NCI-H69 (cell line): ENCODE data around the gene TLR7.

Source experiments
- DNase-seq: peaks from one replicate; lab custom pipeline; 2025; lab: John Stamatoyannopoulos, UW

The TLR7 gene

GRCh38 chrX:12891171-12891570, 24.3 kb downstream of the TLR7 start:
- no peak for DNase-seq

- no peak for DNase-seq
Measured at GRCh38 chrX:12891915-12892506, 25.1 kb downstream of the TLR7 start.

- no peak for DNase-seq
Measured at GRCh38 chrX:12892716-12893115, 25.8 kb downstream of the TLR7 start.

- peak; percentile 54 for DNase-seq
Measured at GRCh38 chrX:12894074-12895030, 27.5 kb downstream of the TLR7 start.

- no peak for DNase-seq
Measured at GRCh38 chrX:12895866-12896265, 29.0 kb downstream of the TLR7 start.

- DNase-seq: no peak
Measured at GRCh38 chrX:12896935-12897334, 30.1 kb downstream of the TLR7 start.

GRCh38 chrX:12898073-12898472, 31.2 kb downstream of the TLR7 start:
- DNase-seq: no peak

- no peak for DNase-seq
Measured at GRCh38 chrX:12899506-12899905, 32.6 kb downstream of the TLR7 start.

- DNase-seq: peak; percentile 66
Measured at GRCh38 chrX:12901486-12901885, 34.6 kb downstream of the TLR7 start.

GRCh38 chrX:12903646-12904045, 36.8 kb downstream of the TLR7 start:
- DNase-seq: no peak

- no peak for DNase-seq
Measured at GRCh38 chrX:12906046-12906761, 39.3 kb downstream of the TLR7 start, which contains the start of gene TLR8. Gene TLR8, plus strand, starts transcription at chrX:12906620. Its CDS starts 87 bp downstream, at chrX:12906707.

GRCh38 chrX:12910423-12911121, 43.7 kb downstream of the TLR7 start:
- DNase-seq: peak; percentile 66

GRCh38 chrX:12911122-12911470, 44.2 kb downstream of the TLR7 start:
- no peak for DNase-seq

- no peak for DNase-seq
Measured at GRCh38 chrX:12912791-12913482, 46.1 kb downstream of the TLR7 start.

GRCh38 chrX:12917753-12918152, 50.9 kb downstream of the TLR7 start:
- no peak for DNase-seq

GRCh38 chrX:12919051-12919450, 52.2 kb downstream of the TLR7 start:
- no peak for DNase-seq

GRCh38 chrX:12919620-12920019, 52.7 kb downstream of the TLR7 start:
- DNase-seq: no peak

GRCh38 chrX:12920990-12921389, 54.1 kb downstream of the TLR7 start:
- no peak for DNase-seq

GRCh38 chrX:12921886-12922598, 55.2 kb downstream of the TLR7 start:
- DNase-seq: no peak

GRCh38 chrX:12922599-12922919, 55.7 kb downstream of the TLR7 start:
- no peak for DNase-seq

- no peak for DNase-seq
Measured at GRCh38 chrX:12929701-12930100, 62.8 kb downstream of the TLR7 start.
